Thyroid gland (tissue), 4 donors: ENCODE measurements around the gene CSTPP1. TPM values are rescaled to one million over a fixed set of nuclear protein-coding genes. Genes with fewer than 3 reads are reported as not detected.
"Not testable (repeated sequence)": the region's sequence is repeated elsewhere in the genome, so short reads cannot be mapped to it uniquely, and the experiment has no call there.

Experiments
- DNase-seq, 2 donors: peaks; one replicate each; pipeline ENCODE4 v3.0.0-alpha.2; 2019
- H3K27ac ChIP-seq, 3 donors: fragments of 200-600 bp; sonication (generic); 1 replicate in 2 of 3; 2 replicates in 1 of 3; pipeline ENCODE4 v1.5.1; 2016 to 2019; ENCODE audit warnings: mild to moderate bottlenecking in 1 of 3, moderate library complexity in 1 of 3
- H3K27me3 ChIP-seq: fragments of 200-600 bp; sonication (generic); one replicate; pipeline ENCODE4 v1.5.1; 2019
- H3K36me3 ChIP-seq, 2 donors: fragments of 200-600 bp; sonication (generic); one replicate each; pipeline ENCODE4 v1.5.1; 2016 to 2019
- H3K4me1 ChIP-seq, 2 donors: fragments of 200-600 bp; sonication (generic); one replicate each; pipeline ENCODE4 v1.5.1; 2017 to 2019
- H3K4me3 ChIP-seq, 3 donors: fragments of 200-600 bp; sonication (generic); replicated peaks in 1 of 3; 1 replicate in 2 of 3; 2 replicates in 1 of 3; pipeline ENCODE4 v1.5.1; 2016; ENCODE audit warnings: mild to moderate bottlenecking in 1 of 3
- H3K9me3 ChIP-seq: fragments of 200-600 bp; sonication (generic); one replicate; pipeline ENCODE4 v1.5.1; 2017
- CTCF ChIP-seq, 6 experiments: fragments of 200-600 bp in 3 of 6; fragments of 450-650 bp in 3 of 6; sonication (generic) in 3 of 6; IDR thresholded peaks; one replicate each; pipeline ENCODE4 v1.5.1; 2016 to 2019; ENCODE audit warnings: antibody characterized with exemption in 6 of 6, mild to moderate bottlenecking in 2 of 6, inconsistent platforms in 1 of 6, moderate library complexity in 1 of 6
- POLR2A ChIP-seq, 2 donors: fragments of 450-650 bp; IDR thresholded peaks; one replicate each; pipeline ENCODE4 v1.6.1; 2017; ENCODE audit warnings: antibody characterized with exemption in 2 of 2, mild to moderate bottlenecking in 2 of 2, moderate library complexity in 1 of 2
- WGBS, 2 donors: methylation state at CpG; one replicate each; pipeline ENCODE4 v1.1.5; 2017; 5-methylcytosine and 5-hydroxymethylcytosine counted together
- intact Hi-C: fragments of 100-400 bp; cut with DNase I; formaldehyde crosslinking; loops from one replicate; pipeline ENCODE4 v1.15.1; 2023
- total RNA-seq, 4 donors: library from RNA; depleted of rRNA; stranded (reverse); fragments of >200 nt; gene quantifications; one replicate each; pipeline ENCODE4 v1.2.3, GENCODE V29; 2016

CSTPP1 gene
- total RNA-seq, 4 donors from 2014 or later: 29.4 to 65.8 (median 45.7) TPM

- H3K27ac ChIP-seq: no peak overlapping the region
- intact Hi-C loops: no loop called here
- H3K4me3 ChIP-seq: no peak overlapping the region
- no peaks in the 10 kb centered on the region for H3K27me3 ChIP-seq
- TF ChIP-seq POLR2A (IDR thresholded peaks at IDR 0.05) (no peak), CTCF (IDR thresholded peaks at IDR 0.05) (no peak)
- H3K4me1 ChIP-seq: no peaks in the 10 kb centered on the region
- no peak for DNase-seq
- no peaks in the 10 kb centered on the region for H3K9me3 ChIP-seq
- H3K36me3 ChIP-seq: no peaks in the 10 kb centered on the region
- WGBS, 2 donors: 98 to 99% methylated on average over 2 of the region's 2 CpGs
These were observed 24.5 kb downstream of the CSTPP1 start for GRCh38 chr11:46961041-46961440.

GRCh38 chr11:46961886-46962285 is 25.3 kb downstream of the CSTPP1 start:
- H3K27ac ChIP-seq, H3K4me1 ChIP-seq, H3K9me3 ChIP-seq, H3K36me3 ChIP-seq, H3K4me3 ChIP-seq, H3K27me3 ChIP-seq, intact Hi-C loops, DNase-seq: not testable (repeated sequence)
- 95 to 96% methylated on average over 3 of the region's 3 CpGs for WGBS, 2 donors

- no peaks in the 10 kb centered on the region for H3K4me1 ChIP-seq
- no peak overlapping the region for H3K27ac ChIP-seq
- no peaks in the 10 kb centered on the region for H3K27me3 ChIP-seq
- intact Hi-C loops: no loop called here
- 95 to 99% methylated on average over 3 of the region's 3 CpGs for WGBS, 2 donors
- H3K9me3 ChIP-seq: no peaks in the 10 kb centered on the region
- DNase-seq: no peak
- TF ChIP-seq POLR2A (IDR thresholded peaks at IDR 0.05) (no peak), CTCF (IDR thresholded peaks at IDR 0.05) (no peak)
- H3K36me3 ChIP-seq: no peaks in the 10 kb centered on the region
- H3K4me3 ChIP-seq: no peak overlapping the region
These were observed 27.3 kb downstream of the CSTPP1 start for GRCh38 chr11:46963844-46964243.

- no peak overlapping the region for H3K4me3 ChIP-seq
- intact Hi-C loops: no loop called here
- 70 to 94% methylated on average over 2 of the region's 2 CpGs for WGBS, 2 donors
- no peaks in the 10 kb centered on the region for H3K27me3 ChIP-seq
- H3K27ac ChIP-seq: no peak overlapping the region
- H3K4me1 ChIP-seq: no peaks in the 10 kb centered on the region
- H3K36me3 ChIP-seq: no peaks in the 10 kb centered on the region
- no peak for DNase-seq
- TF ChIP-seq CTCF (IDR thresholded peaks at IDR 0.05) (no peak), POLR2A (IDR thresholded peaks at IDR 0.05) (no peak)
- H3K9me3 ChIP-seq: no peaks in the 10 kb centered on the region
These were observed 30.2 kb downstream of the CSTPP1 start for GRCh38 chr11:46966773-46967172.

GRCh38 chr11:46967962-46968361 is 31.4 kb downstream of the CSTPP1 start:
- intact Hi-C loops: no loop called here
- H3K9me3 ChIP-seq: no peaks in the 10 kb centered on the region
- no peak overlapping the region for H3K27ac ChIP-seq
- no peak for TF ChIP-seq POLR2A (IDR thresholded peaks at IDR 0.05)
- no peak for TF ChIP-seq CTCF (IDR thresholded peaks at IDR 0.05)
- no peaks in the 10 kb centered on the region for H3K36me3 ChIP-seq
- H3K27me3 ChIP-seq: no peaks in the 10 kb centered on the region
- DNase-seq: no peak
- no peak overlapping the region for H3K4me3 ChIP-seq
- no peaks in the 10 kb centered on the region for H3K4me1 ChIP-seq
- WGBS, 2 donors: 92 to 97% methylated on average over 2 of the region's 2 CpGs

GRCh38 chr11:46969379-46969778 is 32.8 kb downstream of the CSTPP1 start:
- no peaks in the 10 kb centered on the region for H3K27me3 ChIP-seq
- 92 to 96% methylated on average over 2 of the region's 2 CpGs for WGBS, 2 donors
- intact Hi-C loops: no loop called here
- H3K27ac ChIP-seq: no peak overlapping the region
- no peak for DNase-seq
- no peaks in the 10 kb centered on the region for H3K36me3 ChIP-seq
- no peaks in the 10 kb centered on the region for H3K4me1 ChIP-seq
- no peak for TF ChIP-seq POLR2A (IDR thresholded peaks at IDR 0.05)
- TF ChIP-seq CTCF (IDR thresholded peaks at IDR 0.05): no peak
- H3K9me3 ChIP-seq: no peaks in the 10 kb centered on the region
- H3K4me3 ChIP-seq: no peak overlapping the region
